Neutrophil (primary cell): ENCODE results near the gene MSMP.

ENCODE experiments used
- H3K27ac ChIP-seq: fragments of 200-600 bp; sonication (generic); 2 replicates; pipeline ENCODE4 v1.5.1; 2016; ENCODE audit warnings: mild to moderate bottlenecking, moderate library complexity
- H3K27me3 ChIP-seq: fragments of 200-600 bp; sonication (generic); 2 replicates; pipeline ENCODE4 v1.6.0; 2016; ENCODE audit warnings: mild to moderate bottlenecking
- H3K36me3 ChIP-seq: fragments of 200-600 bp; sonication (generic); 2 replicates; pipeline ENCODE4 v1.5.1; 2017
- H3K4me1 ChIP-seq, 2 experiments: fragments of 200-600 bp in 1 of 2; sonication (generic) in 1 of 2; 1 replicate in 1 of 2; 2 replicates in 1 of 2; pipeline versions ENCODE4 v1.5.1 to v1.6.1; 2013 to 2016; ENCODE audit warnings: low read depth in 1 of 2, low read length in 1 of 2, mild to moderate bottlenecking in 1 of 2, moderate library complexity in 1 of 2; ENCODE audit not compliant: control insufficient read depth in 1 of 2, insufficient read depth in 1 of 2
- H3K4me3 ChIP-seq, 2 experiments: fragments of 200-600 bp in 1 of 2; sonication (generic) in 1 of 2; 1 replicate in 1 of 2; 2 replicates in 1 of 2; pipeline ENCODE4 v1.5.1; 2013 to 2016; ENCODE audit warnings: low read depth in 1 of 2, low read length in 1 of 2, mild to moderate bottlenecking in 1 of 2, moderate library complexity in 1 of 2
- H3K9me3 ChIP-seq: fragments of 200-600 bp; sonication (generic); 2 replicates; pipeline ENCODE4 v1.5.1; 2016
- TF ChIP-seq, protein P1 (sequence below): fragments of 200-600 bp; sonication (generic); IDR thresholded peaks from 2 replicates; pipeline ENCODE4 v1.5.1; 2016; ENCODE audit warnings: antibody characterized with exemption

Gene MSMP

GRCh38 chr9:35748858-35749514 is 5.1 kb downstream of the MSMP start, which contains the start of the genes GBA2 and RGP1:
Gene GBA2 (minus strand): TSS chr9:35749228. CDS start chr9:35748704, 524 bp downstream.
Gene RGP1 (plus strand): TSS chr9:35749287. CDS start chr9:35749756, 469 bp downstream.
- no peaks in the 10 kb centered on the region for H3K27me3 ChIP-seq
- TF ChIP-seq, protein P1, sequence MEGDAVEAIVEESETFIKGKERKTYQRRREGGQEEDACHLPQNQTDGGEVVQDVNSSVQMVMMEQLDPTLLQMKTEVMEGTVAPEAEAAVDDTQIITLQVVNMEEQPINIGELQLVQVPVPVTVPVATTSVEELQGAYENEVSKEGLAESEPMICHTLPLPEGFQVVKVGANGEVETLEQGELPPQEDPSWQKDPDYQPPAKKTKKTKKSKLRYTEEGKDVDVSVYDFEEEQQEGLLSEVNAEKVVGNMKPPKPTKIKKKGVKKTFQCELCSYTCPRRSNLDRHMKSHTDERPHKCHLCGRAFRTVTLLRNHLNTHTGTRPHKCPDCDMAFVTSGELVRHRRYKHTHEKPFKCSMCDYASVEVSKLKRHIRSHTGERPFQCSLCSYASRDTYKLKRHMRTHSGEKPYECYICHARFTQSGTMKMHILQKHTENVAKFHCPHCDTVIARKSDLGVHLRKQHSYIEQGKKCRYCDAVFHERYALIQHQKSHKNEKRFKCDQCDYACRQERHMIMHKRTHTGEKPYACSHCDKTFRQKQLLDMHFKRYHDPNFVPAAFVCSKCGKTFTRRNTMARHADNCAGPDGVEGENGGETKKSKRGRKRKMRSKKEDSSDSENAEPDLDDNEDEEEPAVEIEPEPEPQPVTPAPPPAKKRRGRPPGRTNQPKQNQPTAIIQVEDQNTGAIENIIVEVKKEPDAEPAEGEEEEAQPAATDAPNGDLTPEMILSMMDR: no peak
- peaks cover 41 to 42% of the 10 kb centered on the region in 2 experiments for H3K4me1 ChIP-seq
- H3K36me3 ChIP-seq: peaks cover 46% of the 10 kb centered on the region
- no peaks in the 10 kb centered on the region for H3K9me3 ChIP-seq
- peak within 1 kb of the TSS; percentile 96 for H3K27ac ChIP-seq
- H3K4me3 ChIP-seq: peak within 1 kb of the TSS; percentile 80 to 86

GRCh38 chr9:35748242-35748857 is 5.7 kb downstream of the MSMP start:
- no peaks in the 10 kb centered on the region for H3K27me3 ChIP-seq
- TF ChIP-seq, protein P1: no peak
- H3K4me1 ChIP-seq: peaks cover 41 to 42% of the 10 kb centered on the region in 2 experiments
- H3K27ac ChIP-seq: peak overlapping the region; percentile 96
- H3K4me3 ChIP-seq: peak overlapping the region; percentile 80 to 86
- peaks cover 45% of the 10 kb centered on the region for H3K36me3 ChIP-seq
- H3K9me3 ChIP-seq: no peaks in the 10 kb centered on the region

GRCh38 chr9:35746583-35746982 is 7.5 kb downstream of the MSMP start:
- H3K27ac ChIP-seq: no peak overlapping the region
- TF ChIP-seq, protein P1: no peak
- peaks cover 45% of the 10 kb centered on the region for H3K36me3 ChIP-seq
- peak overlapping the region in 1 of 2 experiments; percentile 80 for H3K4me3 ChIP-seq
- no peaks in the 10 kb centered on the region for H3K27me3 ChIP-seq
- no peaks in the 10 kb centered on the region for H3K9me3 ChIP-seq
- H3K4me1 ChIP-seq: peaks cover 41 to 42% of the 10 kb centered on the region in 2 experiments

DNA sequence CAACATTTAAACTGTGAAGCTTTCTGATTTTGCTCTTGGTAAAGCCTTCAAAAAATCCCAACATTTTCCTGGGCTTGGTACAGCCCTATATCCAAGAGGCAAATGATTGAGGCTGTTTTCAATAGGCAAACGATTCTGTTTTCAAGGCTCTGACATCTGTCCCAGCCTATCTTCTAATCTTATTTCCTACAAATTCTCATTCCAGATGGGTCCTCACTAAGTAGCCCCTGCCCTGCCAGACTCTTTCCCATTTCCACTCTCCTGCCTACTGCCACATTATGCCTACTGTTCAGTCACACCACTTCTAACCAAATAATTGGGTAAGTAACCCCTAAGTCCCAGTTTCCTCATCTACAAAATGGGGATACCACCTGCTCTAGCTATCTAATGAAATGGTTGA is 8.5 kb downstream of the MSMP start:
- H3K27ac ChIP-seq: no peak overlapping the region
- TF ChIP-seq, protein P1: no peak
- no peaks in the 10 kb centered on the region for H3K27me3 ChIP-seq
- H3K4me3 ChIP-seq: no peak overlapping the region
- H3K9me3 ChIP-seq: no peaks in the 10 kb centered on the region
- peaks cover 45% of the 10 kb centered on the region for H3K36me3 ChIP-seq
- peaks cover 41 to 42% of the 10 kb centered on the region in 2 experiments for H3K4me1 ChIP-seq

- no peaks in the 10 kb centered on the region for H3K27me3 ChIP-seq
- H3K36me3 ChIP-seq: peaks cover 57% of the 10 kb centered on the region
- TF ChIP-seq, protein P1: no peak
- no peaks in the 10 kb centered on the region for H3K9me3 ChIP-seq
- peaks cover 28 to 31% of the 10 kb centered on the region in 2 experiments for H3K4me1 ChIP-seq
- peak overlapping the region; percentile 66 for H3K27ac ChIP-seq
- no peak overlapping the region for H3K4me3 ChIP-seq
Observed at GRCh38 chr9:35743880-35744518, 10.1 kb downstream of the MSMP start.
